ENCODE measurements around the gene LEFTY2. TPM values are rescaled to one million over a fixed set of nuclear protein-coding genes. Genes with fewer than 3 reads are reported as not detected.

Gene LEFTY2
- total RNA-seq, 1 donor from 2014 or later, result 1.2 TPM

- TF ChIP-seq, protein P1, sequence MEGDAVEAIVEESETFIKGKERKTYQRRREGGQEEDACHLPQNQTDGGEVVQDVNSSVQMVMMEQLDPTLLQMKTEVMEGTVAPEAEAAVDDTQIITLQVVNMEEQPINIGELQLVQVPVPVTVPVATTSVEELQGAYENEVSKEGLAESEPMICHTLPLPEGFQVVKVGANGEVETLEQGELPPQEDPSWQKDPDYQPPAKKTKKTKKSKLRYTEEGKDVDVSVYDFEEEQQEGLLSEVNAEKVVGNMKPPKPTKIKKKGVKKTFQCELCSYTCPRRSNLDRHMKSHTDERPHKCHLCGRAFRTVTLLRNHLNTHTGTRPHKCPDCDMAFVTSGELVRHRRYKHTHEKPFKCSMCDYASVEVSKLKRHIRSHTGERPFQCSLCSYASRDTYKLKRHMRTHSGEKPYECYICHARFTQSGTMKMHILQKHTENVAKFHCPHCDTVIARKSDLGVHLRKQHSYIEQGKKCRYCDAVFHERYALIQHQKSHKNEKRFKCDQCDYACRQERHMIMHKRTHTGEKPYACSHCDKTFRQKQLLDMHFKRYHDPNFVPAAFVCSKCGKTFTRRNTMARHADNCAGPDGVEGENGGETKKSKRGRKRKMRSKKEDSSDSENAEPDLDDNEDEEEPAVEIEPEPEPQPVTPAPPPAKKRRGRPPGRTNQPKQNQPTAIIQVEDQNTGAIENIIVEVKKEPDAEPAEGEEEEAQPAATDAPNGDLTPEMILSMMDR (IDR thresholded peaks at IDR 0.05), result no peak
- DNase-seq (no peak), ATAC-seq (no peak)
- Histone ChIP-seq H3K4me3 (no peak overlapping the region), H3K27ac (no peak overlapping the region), H3K9me3 (no peaks in the 10 kb centered on the region), H3K4me1 (peaks cover 4% of the 10 kb centered on the region), H3K27me3 (ENCODE audit: low read depth) (no peaks in the 10 kb centered on the region), H3K36me3 (no peaks in the 10 kb centered on the region)
- intact Hi-C loops (cut with DNase I), result no loop called here
These were observed 32.2 kb downstream of the LEFTY2 start for GRCh38 chr1:225908773-225909172.

- Histone ChIP-seq H3K27ac (no peak overlapping the region), H3K36me3 (no peaks in the 10 kb centered on the region)
- intact Hi-C loops (cut with DNase I), result no loop called here
These were observed 32.9 kb downstream of the LEFTY2 start for GRCh38 chr1:225908013-225908640.

DNA sequence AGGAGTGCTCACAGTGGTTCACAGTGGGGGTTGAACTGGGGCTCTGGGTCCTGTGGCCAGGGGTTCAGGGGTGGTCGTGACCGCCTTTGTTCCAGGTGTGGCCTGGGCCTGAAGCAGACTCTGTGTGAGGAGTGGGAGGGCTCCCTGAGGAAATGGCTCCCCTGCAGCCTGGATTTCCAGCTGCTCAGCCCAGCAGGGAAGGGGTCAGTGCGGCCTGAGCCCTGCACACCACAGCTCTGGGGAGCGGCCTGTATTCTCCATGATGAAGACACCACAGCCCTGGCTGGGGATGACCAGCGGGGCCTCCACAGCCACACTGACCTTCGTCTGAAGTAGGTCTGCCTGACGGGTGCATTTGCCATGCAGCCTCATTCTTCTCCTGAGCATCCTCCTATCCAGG is 33.7 kb downstream of the LEFTY2 start:
- ATAC-seq (no peak), DNase-seq (no peak)
- intact Hi-C loops (cut with DNase I), result no loop called here
- no peak overlapping the region for H3K4me3 ChIP-seq
- no peaks in the 10 kb centered on the region for H3K27me3 ChIP-seq (ENCODE audit: low read depth)
- no peaks in the 10 kb centered on the region for H3K36me3 ChIP-seq
- TF ChIP-seq, protein P1 (IDR thresholded peaks at IDR 0.05), result no peak
- no peak overlapping the region for H3K27ac ChIP-seq
- peaks cover 4% of the 10 kb centered on the region for H3K4me1 ChIP-seq
- no peaks in the 10 kb centered on the region for H3K9me3 ChIP-seq

More at GRCh38 chr1:225908013-225908640, 32.9 kb downstream of the LEFTY2 start:
- DNase-seq (no peak), ATAC-seq (no peak)
- Histone ChIP-seq H3K27me3 (ENCODE audit: low read depth) (no peaks in the 10 kb centered on the region), H3K4me3 (no peak overlapping the region), H3K9me3 (no peaks in the 10 kb centered on the region), H3K4me1 (peaks cover 4% of the 10 kb centered on the region)
- TF ChIP-seq, protein P1 (IDR thresholded peaks at IDR 0.05), result no peak

DNA sequence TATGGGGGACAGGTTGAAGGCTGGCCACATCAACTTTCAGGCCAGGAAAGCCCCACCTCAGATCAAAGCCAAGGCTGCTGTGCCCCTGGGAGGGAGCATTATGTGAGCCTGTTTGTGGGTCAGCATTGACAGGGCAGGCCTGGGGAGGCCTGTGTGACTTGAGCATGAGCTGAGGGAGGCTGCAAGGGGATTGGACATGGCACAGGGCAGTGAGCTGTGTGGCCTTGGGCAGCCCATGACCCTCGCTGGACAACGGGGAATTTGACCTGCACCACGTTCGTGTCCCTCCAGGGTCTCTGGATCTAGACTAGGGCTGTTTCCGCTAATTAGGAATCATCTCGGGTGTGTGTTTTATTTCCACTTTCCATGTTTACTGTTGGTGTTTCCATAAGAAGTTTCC is 34.6 kb downstream of the LEFTY2 start:
- intact Hi-C loops (cut with DNase I), result no loop called here
- Histone ChIP-seq H3K4me3 (no peak overlapping the region), H3K27me3 (ENCODE audit: low read depth) (no peaks in the 10 kb centered on the region), H3K36me3 (no peaks in the 10 kb centered on the region), H3K27ac (no peak overlapping the region), H3K4me1 (peaks cover 4% of the 10 kb centered on the region), H3K9me3 (no peaks in the 10 kb centered on the region)
- TF ChIP-seq, protein P1 (IDR thresholded peaks at IDR 0.05), result no peak
- DNase-seq (no peak), ATAC-seq (no peak)

DNA sequence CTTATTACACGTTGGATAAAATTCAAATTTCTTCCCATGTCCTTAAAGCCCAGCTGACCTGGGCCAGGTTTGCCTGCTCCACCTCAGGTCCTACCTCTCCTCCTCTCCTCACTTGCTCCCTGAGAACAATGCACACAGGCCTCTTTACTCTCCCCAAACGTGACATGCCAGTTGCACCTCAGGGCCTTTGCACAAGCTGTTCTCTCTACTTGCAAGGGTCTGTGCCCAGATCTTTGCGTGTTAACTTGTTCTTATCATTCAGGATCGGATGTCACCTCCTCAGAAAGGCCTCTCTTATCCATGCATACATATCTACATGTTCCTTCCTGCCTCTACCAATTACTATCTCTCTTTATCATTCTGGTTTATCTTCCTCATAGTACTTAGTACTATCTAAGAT is 37.4 kb downstream of the LEFTY2 start:
- H3K4me3 ChIP-seq, result no peak overlapping the region
- ATAC-seq, result no peak
- H3K4me1 ChIP-seq, result no peaks in the 10 kb centered on the region
- no peak overlapping the region for H3K27ac ChIP-seq
- no peaks in the 10 kb centered on the region for H3K36me3 ChIP-seq
- DNase-seq, result no peak
- H3K27me3 ChIP-seq (ENCODE audit: low read depth), result no peaks in the 10 kb centered on the region
- TF ChIP-seq, protein P1 (IDR thresholded peaks at IDR 0.05), result no peak
- intact Hi-C loops (cut with DNase I), result no loop called here
- no peaks in the 10 kb centered on the region for H3K9me3 ChIP-seq

All from lower lobe of right lung (tissue), 2 donors.